H9 (cell line): Measurements from ENCODE around the gene RHBDD1. TPM values are rescaled to one million over a fixed set of nuclear protein-coding genes. Genes with fewer than 3 reads are reported as not detected.

ENCODE experiments used
- DNase-seq: peaks from one replicate; pipeline ENCODE4 v3.0.0-alpha.2; 2017
- H2AFZ ChIP-seq: one replicate; pipeline ENCODE4 v1.6.1; 2013; ENCODE audit warnings: mild to moderate bottlenecking, low read length, control low read depth, moderate library complexity
- H2AK5ac ChIP-seq: 2 replicates; pipeline ENCODE4 v1.6.1; 2013; ENCODE audit warnings: low read length, control low read depth, mixed read lengths; ENCODE audit not compliant: insufficient read length
- H2BK120ac ChIP-seq: one replicate; pipeline ENCODE4 v1.6.1; 2013; ENCODE audit warnings: low read depth, mild to moderate bottlenecking, low read length, control low read depth, inconsistent platforms; ENCODE audit not compliant: poor library complexity, severe bottlenecking
- H2BK12ac ChIP-seq: 2 replicates; pipeline ENCODE4 v1.6.1; 2013; ENCODE audit warnings: low read length, control low read depth, mixed read lengths, low read depth; ENCODE audit not compliant: insufficient read length
- H2BK15ac ChIP-seq: 2 replicates; pipeline ENCODE4 v1.6.1; 2013; ENCODE audit warnings: low read depth, low read length, control low read depth
- H2BK20ac ChIP-seq: one replicate; pipeline ENCODE4 v1.6.1; 2013; ENCODE audit warnings: low read depth, mild to moderate bottlenecking, low read length, control low read depth, inconsistent platforms; ENCODE audit not compliant: poor library complexity, severe bottlenecking
- H2BK5ac ChIP-seq: 2 replicates; pipeline ENCODE4 v1.6.1; 2013; ENCODE audit warnings: low read length, control low read depth, mixed read lengths; ENCODE audit not compliant: insufficient read length
- H3K14ac ChIP-seq: 2 replicates; pipeline ENCODE4 v1.6.1; 2013; ENCODE audit warnings: low read length, control low read depth; ENCODE audit not compliant: insufficient read depth
- H3K18ac ChIP-seq: 2 replicates; pipeline ENCODE4 v1.6.1; 2013; ENCODE audit warnings: low read depth, mild to moderate bottlenecking, mixed read lengths, low read length, control low read depth; ENCODE audit not compliant: insufficient read length
- H3K23ac ChIP-seq: 2 replicates; pipeline ENCODE4 v1.6.1; 2013; ENCODE audit warnings: low read length, control low read depth, mixed read lengths, low read depth; ENCODE audit not compliant: insufficient read length
- H3K23me2 ChIP-seq: 2 replicates; pipeline ENCODE4 v1.6.1; 2013; ENCODE audit warnings: low read depth, mild to moderate bottlenecking, mixed read lengths, low read length, control low read depth; ENCODE audit not compliant: insufficient read length, poor library complexity, severe bottlenecking
- H3K27ac ChIP-seq: 2 replicates; pipeline ENCODE4 v1.5.1; 2013; ENCODE audit warnings: low read length, control low read depth, mixed read lengths, low read depth; ENCODE audit not compliant: insufficient read length
- H3K27me3 ChIP-seq: 2 replicates; pipeline ENCODE4 v1.6.1; 2013; ENCODE audit warnings: low read length, control low read depth, inconsistent platforms; ENCODE audit not compliant: insufficient read depth
- H3K4ac ChIP-seq: 2 replicates; pipeline ENCODE4 v1.6.1; 2013; ENCODE audit warnings: low read depth, mild to moderate bottlenecking, control low read depth, inconsistent platforms, low read length, moderate library complexity
- H3K4me1 ChIP-seq: 2 replicates; pipeline ENCODE4 v1.6.1; 2013; ENCODE audit warnings: low read length, control low read depth, inconsistent platforms; ENCODE audit not compliant: insufficient read depth
- H3K4me2 ChIP-seq: 2 replicates; pipeline ENCODE4 v1.6.1; 2013; ENCODE audit warnings: low read length, control low read depth, mixed read lengths; ENCODE audit not compliant: insufficient read length, insufficient read depth
- H3K56ac ChIP-seq: 2 replicates; pipeline ENCODE4 v1.6.1; 2013; ENCODE audit warnings: low read depth, mild to moderate bottlenecking, mixed read lengths, low read length, control low read depth; ENCODE audit not compliant: insufficient read length
- H3K79me1 ChIP-seq: 2 replicates; pipeline ENCODE4 v1.6.1; 2013; ENCODE audit warnings: low read depth, mild to moderate bottlenecking, moderate library complexity, low read length, control low read depth, inconsistent platforms; ENCODE audit not compliant: insufficient read depth, poor library complexity, severe bottlenecking
- H3K79me2 ChIP-seq: 2 replicates; pipeline ENCODE4 v1.6.1; 2013; ENCODE audit warnings: low read length, control low read depth, inconsistent platforms; ENCODE audit not compliant: insufficient read depth
- H3K9ac ChIP-seq: 2 replicates; pipeline ENCODE4 v1.6.1; 2013; ENCODE audit warnings: low read length, control low read depth, mixed read lengths; ENCODE audit not compliant: insufficient read length; ENCODE audit errors: extremely low read depth
- H3K9me3 ChIP-seq: one replicate; pipeline ENCODE4 v1.6.1; 2013; ENCODE audit warnings: low read depth, low read length, inconsistent platforms; ENCODE audit not compliant: control insufficient read depth
- H3T11ph ChIP-seq: one replicate; pipeline ENCODE4 v1.6.1; 2013; ENCODE audit warnings: mild to moderate bottlenecking, low read length, control low read depth, inconsistent platforms
- H4K20me1 ChIP-seq: one replicate; pipeline ENCODE4 v1.6.1; 2013; ENCODE audit not compliant: control insufficient read depth, insufficient read length, insufficient read depth
- H4K5ac ChIP-seq: 2 replicates; pipeline ENCODE4 v1.6.1; 2013; ENCODE audit warnings: low read depth, mild to moderate bottlenecking, mixed read lengths, low read length, control low read depth; ENCODE audit not compliant: insufficient read length
- H4K8ac ChIP-seq: replicated peaks from 2 replicates; pipeline ENCODE4 v1.6.1; 2013; ENCODE audit warnings: low read length, control low read depth, mixed read lengths, low read depth; ENCODE audit not compliant: insufficient read length
- H4K91ac ChIP-seq: 2 replicates; pipeline ENCODE4 v1.6.1; 2013; ENCODE audit warnings: low read depth, mild to moderate bottlenecking, moderate library complexity, mixed read lengths, low read length, control low read depth; ENCODE audit not compliant: insufficient read length
- H3K27ac Mint-ChIP-seq, 3 experiments: 2 replicates in 2 of 3; 3 replicates in 1 of 3; pipeline ENCODE4 v1.8.0; 2020 to 2021; ENCODE audit warnings: mixed read lengths in 3 of 3, mild to moderate bottlenecking in 1 of 3, moderate library complexity in 1 of 3
- H3K27me3 Mint-ChIP-seq: 2 replicates; pipeline ENCODE4 v1.8.0; 2021; ENCODE audit warnings: low read depth, mild to moderate bottlenecking, moderate library complexity, mixed read lengths
- H3K36me3 Mint-ChIP-seq, 3 experiments: 2 replicates in 2 of 3; 3 replicates in 1 of 3; pipeline ENCODE4 v1.8.0; 2020 to 2021; ENCODE audit warnings: low read depth in 3 of 3, mixed read lengths in 3 of 3; ENCODE audit not compliant: insufficient read depth in 1 of 3
- H3K4me1 Mint-ChIP-seq, 2 experiments: 2 replicates each; pipeline ENCODE4 v1.8.0; 2020; ENCODE audit warnings: mixed read lengths in 2 of 2
- H3K4me3 Mint-ChIP-seq, 2 experiments: 2 replicates in 1 of 2; 3 replicates in 1 of 2; pipeline ENCODE4 v1.8.0; 2020 to 2021; ENCODE audit warnings: mild to moderate bottlenecking in 2 of 2, mixed read lengths in 2 of 2, moderate library complexity in 1 of 2
- H3K9me3 Mint-ChIP-seq, 2 experiments: 2 replicates in 1 of 2; 3 replicates in 1 of 2; pipeline ENCODE4 v1.8.0; 2020; ENCODE audit warnings: mild to moderate bottlenecking in 2 of 2, mixed read lengths in 2 of 2, moderate library complexity in 1 of 2
- WGBS: extraction: QIAGEN DNeasy Blood & Tissue Kit; methylation state at CpG from one replicate; pipeline ENCODE4 v1.1.7; 2013; ENCODE audit warnings: missing lambda C conversion rate, low lambda C conversion rate, mixed read lengths; ENCODE audit not compliant: insufficient read length; ENCODE audit errors: extremely low coverage; 5-methylcytosine and 5-hydroxymethylcytosine counted together
- total RNA-seq: library from RNA; stranded (reverse); gene quantifications from 2 replicates; pipeline ENCODE4 v1.2.1, GENCODE V29; 2021
- TF ChIP-seq, protein P1 (sequence below): fragments of 200-600 bp; sonication (generic); conservative IDR thresholded peaks from 3 replicates; pipeline ENCODE4 v1.8.0; 2021; ENCODE audit warnings: antibody characterized with exemption, mild to moderate bottlenecking

The RHBDD1 gene
- total RNA-seq, 1 experiment from 2014 or later, result 24.9 TPM

DNA sequence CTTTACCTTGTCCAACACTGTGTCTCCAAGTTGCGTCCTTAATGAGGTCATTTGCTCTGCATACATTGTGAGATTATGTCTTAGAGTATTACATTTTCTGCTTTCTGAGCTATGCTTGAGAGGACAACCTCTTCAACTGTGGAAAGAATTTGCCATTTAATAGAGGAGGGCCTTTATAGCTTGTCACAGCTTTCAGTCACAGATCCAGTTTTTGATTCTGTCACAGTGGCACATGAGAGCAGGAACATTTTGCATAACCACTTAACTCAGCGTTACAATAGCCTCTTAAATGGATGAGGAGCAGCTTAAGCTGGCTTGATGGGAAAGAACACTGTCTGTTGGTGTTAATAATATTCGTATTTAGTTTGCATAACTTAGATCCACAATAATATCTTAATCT, 63.0 kb downstream of the RHBDD1 start:
- Histone ChIP-seq H2BK15ac (no peak overlapping the region), H2BK12ac (no peak overlapping the region), H2BK120ac (no peak overlapping the region), H4K91ac (no peak overlapping the region), H3K18ac (no peak overlapping the region), H3K9me3 (no peaks in the 10 kb centered on the region), H3K56ac (no peak overlapping the region), H4K5ac (no peak overlapping the region), H2BK5ac (no peak overlapping the region), H3K79me2 (no peaks in the 10 kb centered on the region), H3T11ph (no peak overlapping the region), H3K23me2 (no peaks in the 10 kb centered on the region), H3K9ac (no peak overlapping the region), H2AFZ (no peak overlapping the region), H4K8ac (no peak overlapping the region), H3K4ac (no peak overlapping the region), H4K20me1 (no peaks in the 10 kb centered on the region), H3K23ac (no peak overlapping the region), H3K27me3 (no peaks in the 10 kb centered on the region), H3K79me1 (no peaks in the 10 kb centered on the region), H2BK20ac (no peak overlapping the region), H3K4me1 (no peaks in the 10 kb centered on the region), H3K14ac (no peak overlapping the region), H2AK5ac (no peak overlapping the region), H3K4me2 (no peak overlapping the region), H3K27ac (no peak overlapping the region)
- no peak overlapping the region for H3K4me3 Mint-ChIP-seq
- H3K9me3 Mint-ChIP-seq, result no peaks in the 10 kb centered on the region
- no peak overlapping the region; a peak in 1 of 7 replicates for H3K27ac Mint-ChIP-seq
- TF ChIP-seq, protein P1, sequence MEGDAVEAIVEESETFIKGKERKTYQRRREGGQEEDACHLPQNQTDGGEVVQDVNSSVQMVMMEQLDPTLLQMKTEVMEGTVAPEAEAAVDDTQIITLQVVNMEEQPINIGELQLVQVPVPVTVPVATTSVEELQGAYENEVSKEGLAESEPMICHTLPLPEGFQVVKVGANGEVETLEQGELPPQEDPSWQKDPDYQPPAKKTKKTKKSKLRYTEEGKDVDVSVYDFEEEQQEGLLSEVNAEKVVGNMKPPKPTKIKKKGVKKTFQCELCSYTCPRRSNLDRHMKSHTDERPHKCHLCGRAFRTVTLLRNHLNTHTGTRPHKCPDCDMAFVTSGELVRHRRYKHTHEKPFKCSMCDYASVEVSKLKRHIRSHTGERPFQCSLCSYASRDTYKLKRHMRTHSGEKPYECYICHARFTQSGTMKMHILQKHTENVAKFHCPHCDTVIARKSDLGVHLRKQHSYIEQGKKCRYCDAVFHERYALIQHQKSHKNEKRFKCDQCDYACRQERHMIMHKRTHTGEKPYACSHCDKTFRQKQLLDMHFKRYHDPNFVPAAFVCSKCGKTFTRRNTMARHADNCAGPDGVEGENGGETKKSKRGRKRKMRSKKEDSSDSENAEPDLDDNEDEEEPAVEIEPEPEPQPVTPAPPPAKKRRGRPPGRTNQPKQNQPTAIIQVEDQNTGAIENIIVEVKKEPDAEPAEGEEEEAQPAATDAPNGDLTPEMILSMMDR, result no peak
- no peaks in the 10 kb centered on the region; the same call in 1 of the 2 replicates for H3K27me3 Mint-ChIP-seq
- H3K4me1 Mint-ChIP-seq, result no peaks in the 10 kb centered on the region
- H3K36me3 Mint-ChIP-seq, result peaks cover 5 to 10% (median 8%) of the 10 kb centered on the region in 3 experiments; a peak in 5 of 7 replicates
- WGBS, result no CpG with 5 or more reads among the region's 3 CpGs
- no peak for DNase-seq
